IMR-90 (cell line): Measurements from ENCODE around the gene CCDC38. TPM values are rescaled to one million over a fixed set of nuclear protein-coding genes. Genes with fewer than 3 reads are reported as not detected.
"Not testable (repeated sequence)": the region's sequence is repeated elsewhere in the genome, so short reads cannot be mapped to it uniquely, and the experiment has no call there.

Experiments
- ATAC-seq: fragments of 200-7000 bp; cut with Tn5 transposase; 2 replicates; pipeline ENCODE4 v1.9.1; 2020; ENCODE audit warnings: low read depth, mild to moderate bottlenecking, moderate library complexity
- BruUV-seq: library from RNA; stranded (reverse); fragments of 400-500 nt; replicated peaks from 2 replicates; lab custom pipeline; 2021; lab: Mats Ljungman, UMichigan
- CTCF ChIA-PET: fragments of 300-600 bp; formaldehyde crosslinking; extraction: SDS; loops from one replicate; lab custom pipeline; 2021; ENCODE audit warnings: antibody characterized with exemption; lab: Yijun Ruan, JAX
- POLR2A ChIA-PET: fragments of 300-600 bp; sonication (Branson Sonifier 250); formaldehyde crosslinking; loops from one replicate; lab custom pipeline; 2022; ENCODE audit warnings: antibody characterized with exemption; ENCODE audit not compliant: unreplicated experiment; lab: Charles Lee
- DNase-seq: peaks from one replicate; pipeline ENCODE4 v3.0.0; 2013
- H2AFZ ChIP-seq: replicated peaks from 2 replicates; pipeline ENCODE3; 2013; ENCODE audit warnings: low read length, mild to moderate bottlenecking; ENCODE audit not compliant: poor library complexity
- H2AK5ac ChIP-seq: 2 replicates; pipeline ENCODE4 v1.6.1; 2013; ENCODE audit warnings: low read depth, low read length, inconsistent platforms
- H2AK9ac ChIP-seq: replicated peaks from 2 replicates; pipeline ENCODE3; 2013; ENCODE audit warnings: mild to moderate bottlenecking, low read depth, low read length, moderate library complexity; ENCODE audit not compliant: poor library complexity
- H2BK120ac ChIP-seq: 2 replicates; pipeline ENCODE4 v1.6.1; 2013; ENCODE audit warnings: low read depth, low read length, inconsistent platforms
- H2BK15ac ChIP-seq: 3 replicates; pipeline ENCODE4 v1.6.1; 2013; ENCODE audit warnings: low read depth, low read length, inconsistent platforms
- H2BK20ac ChIP-seq: 2 replicates; pipeline ENCODE4 v1.6.1; 2013; ENCODE audit warnings: low read depth, mild to moderate bottlenecking, inconsistent platforms, low read length, moderate library complexity
- H2BK5ac ChIP-seq: 2 replicates; pipeline ENCODE4 v1.6.1; 2013; ENCODE audit warnings: mild to moderate bottlenecking, low read depth, low read length, inconsistent platforms; ENCODE audit not compliant: poor library complexity, severe bottlenecking
- H3K14ac ChIP-seq: replicated peaks from 2 replicates; pipeline ENCODE4 v1.6.1; 2013; ENCODE audit warnings: low read depth, low read length, inconsistent platforms
- H3K18ac ChIP-seq: 2 replicates; pipeline ENCODE4 v1.6.1; 2013; ENCODE audit warnings: low read depth, low read length, control low read depth
- H3K23ac ChIP-seq: 2 replicates; pipeline ENCODE4 v1.6.1; 2013; ENCODE audit warnings: low read depth, low read length, inconsistent platforms
- H3K27ac ChIP-seq: 2 replicates; pipeline ENCODE4 v1.5.1; 2013; ENCODE audit warnings: mild to moderate bottlenecking, control low read depth, low read length; ENCODE audit not compliant: insufficient read depth
- H3K27me3 ChIP-seq: 2 replicates; pipeline ENCODE4 v1.6.1; 2013; ENCODE audit warnings: low read length; ENCODE audit not compliant: control insufficient read depth, insufficient read depth
- H3K36me3 ChIP-seq: 2 replicates; pipeline ENCODE4 v1.6.1; 2013; ENCODE audit warnings: low read length, mixed read lengths; ENCODE audit not compliant: control insufficient read depth, insufficient read depth
- H3K4ac ChIP-seq: 2 replicates; pipeline ENCODE4 v1.6.1; 2013; ENCODE audit warnings: low read depth, low read length, inconsistent platforms
- H3K4me1 ChIP-seq: 2 replicates; pipeline ENCODE4 v1.6.1; 2013; ENCODE audit warnings: low read length, mixed read lengths; ENCODE audit not compliant: control insufficient read depth, insufficient read depth
- H3K4me2 ChIP-seq: 2 replicates; pipeline ENCODE4 v1.6.1; 2013; ENCODE audit warnings: low read depth, mild to moderate bottlenecking, control low read depth, low read length, moderate library complexity
- H3K4me3 ChIP-seq: 2 replicates; pipeline ENCODE4 v1.5.1; 2013; ENCODE audit warnings: low read depth, mild to moderate bottlenecking, control low read depth, low read length, moderate library complexity; ENCODE audit not compliant: insufficient read depth
- H3K56ac ChIP-seq: 2 replicates; pipeline ENCODE4 v1.6.1; 2013; ENCODE audit warnings: low read length, inconsistent platforms; ENCODE audit not compliant: insufficient read depth; ENCODE audit errors: extremely low read depth
- H3K79me1 ChIP-seq, 2 experiments: 2 replicates each; pipeline ENCODE4 v1.6.1; 2013; ENCODE audit warnings: low read length in 2 of 2, inconsistent platforms in 1 of 2, low read depth in 1 of 2
- H3K9ac ChIP-seq: 2 replicates; pipeline ENCODE4 v1.6.1; 2013; ENCODE audit warnings: low read depth, low read length, control low read depth
- H3K9me1 ChIP-seq: 2 replicates; pipeline ENCODE4 v1.6.1; 2013; ENCODE audit warnings: low read length, inconsistent platforms; ENCODE audit not compliant: insufficient read depth
- H3K9me3 ChIP-seq: 2 replicates; pipeline ENCODE4 v1.6.1; 2013; ENCODE audit warnings: low read length; ENCODE audit not compliant: control insufficient read depth, insufficient read depth
- H4K20me1 ChIP-seq: 2 replicates; pipeline ENCODE4 v1.6.1; 2013; ENCODE audit warnings: low read length, inconsistent platforms; ENCODE audit not compliant: insufficient read depth
- H4K5ac ChIP-seq: 2 replicates; pipeline ENCODE4 v1.6.1; 2013; ENCODE audit warnings: mild to moderate bottlenecking, low read depth, low read length, control low read depth
- H4K8ac ChIP-seq, 2 experiments: 2 replicates each; pipeline ENCODE4 v1.6.1; 2013; ENCODE audit warnings: low read depth in 2 of 2, low read length in 2 of 2, control low read depth in 1 of 2, inconsistent platforms in 1 of 2
- H4K91ac ChIP-seq: 2 replicates; pipeline ENCODE4 v1.6.1; 2013; ENCODE audit warnings: low read depth, low read length, inconsistent platforms; ENCODE audit not compliant: insufficient read depth
- CEBPB ChIP-seq: IDR thresholded peaks from 2 replicates; pipeline ENCODE4 v1.6.1; 2012; ENCODE audit warnings: low read depth, low read length, improper control_type of control experiment
- MAFK ChIP-seq: IDR thresholded peaks from 2 replicates; pipeline ENCODE4 v1.6.1; 2012; ENCODE audit warnings: low read depth, low read length, improper control_type of control experiment
- RAD21 ChIP-seq: IDR thresholded peaks from 2 replicates; pipeline ENCODE4 v1.6.1; 2012; ENCODE audit warnings: low read length, improper control_type of control experiment
- SMC3 ChIP-seq: fragments of 150-350 bp; IDR thresholded peaks from 2 replicates; pipeline ENCODE4 v1.6.1; 2016; ENCODE audit warnings: low read depth, mild to moderate bottlenecking, antibody characterized with exemption, low read length, moderate library complexity
- WGBS, 2 experiments: methylation state at CpG; one replicate each; pipeline versions ENCODE4 v1.1.5 to v1.1.7; 2013; ENCODE audit warnings: missing lambda C conversion rate in 2 of 2; ENCODE audit not compliant: insufficient read length in 1 of 2; ENCODE audit errors: extremely low coverage in 2 of 2; 5-methylcytosine and 5-hydroxymethylcytosine counted together
- dilution Hi-C: fragments of 300-500 bp; cut with HindIII; formaldehyde crosslinking; loops from one replicate; pipeline ENCODE4 v1.14.3; 2018; ENCODE audit warnings: low sequenced_read_pairs; ENCODE audit not compliant: unreplicated experiment
- in situ Hi-C: fragments of 300-500 bp; cut with MboI; formaldehyde crosslinking; loops from 3 replicates; pipeline ENCODE4 v1.14.3; 2019; ENCODE audit warnings: low sequenced_read_pairs, inconsistent platforms, mixed read lengths
- intact Hi-C: fragments of 100-400 bp; cut with micrococcal nuclease; formaldehyde crosslinking; loops from 2 replicates; pipeline ENCODE4 v1.10.0; 2022
- polyA plus RNA-seq, 3 experiments: library from polyadenylated mRNA; depleted of rRNA; stranded (reverse); fragments of >200 nt; gene quantifications; 2 replicates each; pipeline ENCODE4 v1.2.3, GENCODE V29; 2012; ENCODE audit warnings: low replicate concordance in 1 of 3
- total RNA-seq: library from RNA; depleted of rRNA; stranded (reverse); fragments of >200 nt; gene quantifications from 2 replicates; pipeline ENCODE4 v1.2.3, GENCODE V29; 2012
- TF ChIP-seq, protein P1 (sequence below): conservative IDR thresholded peaks from 2 replicates; pipeline ENCODE4 v1.5.1; 2012; ENCODE audit warnings: mild to moderate bottlenecking, low read depth, low read length, improper control_type of control experiment

CCDC38 gene
- total and polyA plus RNA-seq, 2 of the 4 experiments (the other 2 are of a cell fraction): not detected

GRCh38 chr12:95848575-95849388, 93.6 kb downstream of the CCDC38 start:
- no peak overlapping the region for H3K9ac ChIP-seq
- POLR2A ChIA-PET: interaction anchor here (0.7 kb wide), 1 partner anchor 38 kb away, joined by 12 read pairs; no protein-coding TSS in a partner anchor
- no peak overlapping the region for H3K14ac ChIP-seq
- H3K4me1 ChIP-seq: no peaks in the 10 kb centered on the region
- H2AK9ac ChIP-seq: no peak overlapping the region
- DNase-seq: peak; percentile 48
- intact Hi-C loops: loop anchor here (1.0 kb wide), 1 partner anchor 266 kb away; no protein-coding TSS in a partner anchor
- no peak overlapping the region for H2AK5ac ChIP-seq
- no peak overlapping the region for H2AFZ ChIP-seq
- H3K56ac ChIP-seq: no peak overlapping the region
- dilution Hi-C loops: no loop called here
- H4K5ac ChIP-seq: no peak overlapping the region
- no peak overlapping the region for H3K18ac ChIP-seq
- no peak for TF ChIP-seq CEBPB
- peak; percentile 64 for TF ChIP-seq RAD21
- 0 out of 2 replicates have a peak, but pooled peaks have one; percentile 3 for TF ChIP-seq MAFK
- TF ChIP-seq, protein P1, sequence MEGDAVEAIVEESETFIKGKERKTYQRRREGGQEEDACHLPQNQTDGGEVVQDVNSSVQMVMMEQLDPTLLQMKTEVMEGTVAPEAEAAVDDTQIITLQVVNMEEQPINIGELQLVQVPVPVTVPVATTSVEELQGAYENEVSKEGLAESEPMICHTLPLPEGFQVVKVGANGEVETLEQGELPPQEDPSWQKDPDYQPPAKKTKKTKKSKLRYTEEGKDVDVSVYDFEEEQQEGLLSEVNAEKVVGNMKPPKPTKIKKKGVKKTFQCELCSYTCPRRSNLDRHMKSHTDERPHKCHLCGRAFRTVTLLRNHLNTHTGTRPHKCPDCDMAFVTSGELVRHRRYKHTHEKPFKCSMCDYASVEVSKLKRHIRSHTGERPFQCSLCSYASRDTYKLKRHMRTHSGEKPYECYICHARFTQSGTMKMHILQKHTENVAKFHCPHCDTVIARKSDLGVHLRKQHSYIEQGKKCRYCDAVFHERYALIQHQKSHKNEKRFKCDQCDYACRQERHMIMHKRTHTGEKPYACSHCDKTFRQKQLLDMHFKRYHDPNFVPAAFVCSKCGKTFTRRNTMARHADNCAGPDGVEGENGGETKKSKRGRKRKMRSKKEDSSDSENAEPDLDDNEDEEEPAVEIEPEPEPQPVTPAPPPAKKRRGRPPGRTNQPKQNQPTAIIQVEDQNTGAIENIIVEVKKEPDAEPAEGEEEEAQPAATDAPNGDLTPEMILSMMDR: peak; percentile 50
- TF ChIP-seq SMC3: peak; percentile 19; the same call in 1 of the 2 replicates
- H2BK15ac ChIP-seq: no peak overlapping the region
- H2BK5ac ChIP-seq: no peak overlapping the region
- peak overlapping the region; percentile 38; the same call in 1 of the 2 replicates for H2BK120ac ChIP-seq
- CTCF ChIA-PET: interaction anchor here (0.6 to 1.3 kb wide), 5 partner anchors 11 to 274 kb away, joined by 3 to 5 read pairs (median 4); no protein-coding TSS in a partner anchor
- H3K36me3 ChIP-seq: no peaks in the 10 kb centered on the region
- no peak overlapping the region for H4K91ac ChIP-seq
- no peak overlapping the region for H3K4ac ChIP-seq
- in situ Hi-C loops: no loop called here
- ATAC-seq: peak; percentile 89
- H4K20me1 ChIP-seq: no peaks in the 10 kb centered on the region
- H3K4me2 ChIP-seq: no peak overlapping the region
- BruUV-seq: no TSS peak
- peaks cover 9% of the 10 kb centered on the region for H3K27me3 ChIP-seq
- H3K27ac ChIP-seq: no peak overlapping the region
- no peaks in the 10 kb centered on the region for H3K9me3 ChIP-seq
- H3K79me1 ChIP-seq: no peaks in the 10 kb centered on the region
- no peak overlapping the region for H2BK20ac ChIP-seq
- WGBS, 2 experiments: 62% methylated on average over 4 of the region's 8 CpGs; no CpG with 5 or more reads in 1 of the 2 experiments
- H3K23ac ChIP-seq: no peak overlapping the region
- 0 out of 4 replicates have a peak overlapping the region, but pooled peaks of 1 of the 2 experiments have one; percentile 0 for H4K8ac ChIP-seq
- no peaks in the 10 kb centered on the region for H3K9me1 ChIP-seq
- H3K4me3 ChIP-seq: no peak overlapping the region

DNA sequence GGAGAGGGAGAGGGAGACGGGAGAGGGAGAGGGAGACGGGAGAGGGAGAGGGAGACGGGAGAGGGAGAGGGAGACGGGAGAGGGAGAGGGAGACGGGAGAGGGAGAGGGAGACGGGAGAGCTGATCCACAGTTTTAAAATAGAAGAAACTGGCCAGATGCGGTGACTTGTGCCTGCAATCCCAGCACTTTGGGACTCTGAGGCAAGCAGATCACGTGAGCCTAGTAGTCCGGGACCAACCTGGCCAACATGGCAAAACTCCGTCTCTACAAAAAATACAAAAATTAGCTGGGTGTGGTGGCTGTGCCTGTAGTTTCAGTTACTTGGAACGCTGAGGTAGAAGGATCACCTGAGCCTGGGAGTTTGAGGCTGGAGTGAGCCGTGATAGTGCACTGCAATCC, 100.0 kb downstream of the CCDC38 start:
- H2AFZ ChIP-seq, H3K56ac ChIP-seq, POLR2A ChIA-PET, H3K23ac ChIP-seq, H3K4me3 ChIP-seq, H3K27me3 ChIP-seq, H3K4me2 ChIP-seq, H3K4ac ChIP-seq, H2BK120ac ChIP-seq, H3K27ac ChIP-seq, H2BK15ac ChIP-seq, H3K9me1 ChIP-seq, H3K14ac ChIP-seq, H4K20me1 ChIP-seq, BruUV-seq, dilution Hi-C loops, H2AK5ac ChIP-seq, H2BK20ac ChIP-seq, H4K91ac ChIP-seq, H4K8ac ChIP-seq, H4K5ac ChIP-seq, H2BK5ac ChIP-seq, ATAC-seq, H3K4me1 ChIP-seq, H3K9me3 ChIP-seq, H3K36me3 ChIP-seq, H3K9ac ChIP-seq, CTCF ChIA-PET, in situ Hi-C loops, DNase-seq, H3K18ac ChIP-seq, intact Hi-C loops, H2AK9ac ChIP-seq, H3K79me1 ChIP-seq: not testable (repeated sequence)
- WGBS, 2 experiments: 86% methylated on average over 1 of the region's 12 CpGs; no CpG with 5 or more reads in 1 of the 2 experiments
